Prostate gland (tissue), 2 donors: ENCODE results near the gene PFKP. TPM values are rescaled to one million over a fixed set of nuclear protein-coding genes. Genes with fewer than 3 reads are reported as not detected.
"Not testable (repeated sequence)": the region's sequence is repeated elsewhere in the genome, so short reads cannot be mapped to it uniquely, and the experiment has no call there.

Source experiments
- DNase-seq: peaks from one replicate; pipeline ENCODE4 v3.0.0-alpha.2; 2019; ENCODE audit warnings: low spot score
- H3K27ac ChIP-seq, 2 donors: fragments of 200-600 bp; sonication (generic); 2 replicates each; pipeline ENCODE4 v1.5.1; 2017 to 2019
- H3K27me3 ChIP-seq: fragments of 200-600 bp; sonication (generic); replicated peaks from 2 replicates; pipeline ENCODE4 v1.5.1; 2019; ENCODE audit not compliant: insufficient read depth
- H3K36me3 ChIP-seq, 2 donors: fragments of 200-600 bp; sonication (generic); 1 replicate in 1 of 2; 2 replicates in 1 of 2; pipeline versions ENCODE4 v1.5.1 to v1.8.1; 2017 to 2019
- H3K4me1 ChIP-seq: fragments of 200-600 bp; sonication (generic); replicated peaks from 2 replicates; pipeline ENCODE4 v1.5.1; 2019
- H3K4me3 ChIP-seq, 2 donors: fragments of 200-600 bp; sonication (generic); 2 replicates each; pipeline ENCODE4 v1.5.1; 2017 to 2019
- H3K9me3 ChIP-seq: fragments of 200-600 bp; sonication (generic); 2 replicates; pipeline ENCODE4 v1.5.1; 2017
- CTCF ChIP-seq, 4 experiments: fragments of 200-600 bp in 2 of 4; fragments of 450-650 bp in 2 of 4; sonication (generic) in 2 of 4; IDR thresholded peaks; 1 replicate in 3 of 4; 2 replicates in 1 of 4; pipeline ENCODE4 v1.5.1; 2016 to 2019; ENCODE audit warnings: antibody characterized with exemption in 4 of 4, mild to moderate bottlenecking in 2 of 4, moderate library complexity in 2 of 4
- POLR2A ChIP-seq: fragments of 450-650 bp; IDR thresholded peaks from one replicate; pipeline ENCODE4 v1.6.1; 2016; ENCODE audit warnings: antibody characterized with exemption, mild to moderate bottlenecking
- POLR2AphosphoS5 ChIP-seq: sonication (generic); formaldehyde crosslinking; IDR thresholded peaks from one replicate; pipeline ENCODE4 v1.6.1; 2017; ENCODE audit warnings: antibody characterized with exemption
- WGBS: methylation state at CpG from one replicate; pipeline ENCODE4 v1.1.5; 2018; 5-methylcytosine and 5-hydroxymethylcytosine counted together
- intact Hi-C: fragments of 100-400 bp; cut with DNase I; formaldehyde crosslinking; loops from one replicate; pipeline ENCODE4 v1.14.2; 2022
- total RNA-seq, 2 donors: library from RNA; depleted of rRNA; stranded (reverse); fragments of >200 nt; gene quantifications; one replicate each; pipeline ENCODE4 v1.1.0, GENCODE V29; 2016

Gene PFKP
- total RNA-seq, 2 donors from 2014 or later: 35.1 to 86.9 TPM

GRCh38 chr10:3104251-3104918, 37.0 kb downstream of the PFKP start:
- Histone ChIP-seq H3K4me3 (no peak overlapping the region), H3K27ac (no peak overlapping the region), H3K27me3 (no peaks in the 10 kb centered on the region), H3K36me3 (no peaks in the 10 kb centered on the region), H3K4me1 (peaks cover 11% of the 10 kb centered on the region), H3K9me3 (no peaks in the 10 kb centered on the region)
- WGBS: 80% methylated on average over 25 of the region's 28 CpGs
- intact Hi-C loops: no loop called here
- TF ChIP-seq POLR2AphosphoS5 (no peak), POLR2A (no peak), CTCF (IDR thresholded peaks at IDR 0.05) (no peak)
- no peak for DNase-seq

- DNase-seq: no peak
- TF ChIP-seq POLR2A (no peak), POLR2AphosphoS5 (no peak), CTCF (IDR thresholded peaks at IDR 0.05) (no peak)
- peaks cover 11% of the 10 kb centered on the region for H3K4me1 ChIP-seq
- WGBS: 89% methylated on average over 20 of the region's 20 CpGs
- H3K27me3 ChIP-seq: no peaks in the 10 kb centered on the region
- no peaks in the 10 kb centered on the region for H3K9me3 ChIP-seq
- intact Hi-C loops: no loop called here
- H3K36me3 ChIP-seq: no peaks in the 10 kb centered on the region
- no peak overlapping the region for H3K27ac ChIP-seq
- H3K4me3 ChIP-seq: no peak overlapping the region
These were observed 37.8 kb downstream of the PFKP start for GRCh38 chr10:3105166-3105565.

GRCh38 chr10:3105905-3106304, 38.6 kb downstream of the PFKP start:
- Histone ChIP-seq H3K27ac (no peak overlapping the region), H3K27me3 (no peaks in the 10 kb centered on the region), H3K4me3 (no peak overlapping the region), H3K9me3 (no peaks in the 10 kb centered on the region), H3K4me1 (peaks cover 11% of the 10 kb centered on the region), H3K36me3 (no peaks in the 10 kb centered on the region)
- intact Hi-C loops: no loop called here
- DNase-seq: no peak
- WGBS: 91% methylated on average over 20 of the region's 20 CpGs
- TF ChIP-seq POLR2A (no peak), CTCF (IDR thresholded peaks at IDR 0.05) (no peak), POLR2AphosphoS5 (no peak)

- DNase-seq, H3K27me3 ChIP-seq, H3K4me3 ChIP-seq, H3K27ac ChIP-seq, H3K9me3 ChIP-seq, intact Hi-C loops, H3K36me3 ChIP-seq: not testable (repeated sequence)
- peaks cover 11% of the 10 kb centered on the region for H3K4me1 ChIP-seq
- WGBS: 95% methylated on average over 6 of the region's 10 CpGs
These were observed 39.0 kb downstream of the PFKP start for GRCh38 chr10:3106328-3106727.

GRCh38 chr10:3106928-3107425, 39.6 kb downstream of the PFKP start:
- Histone ChIP-seq H3K9me3 (no peaks in the 10 kb centered on the region), H3K4me3 (no peak overlapping the region), H3K36me3 (no peaks in the 10 kb centered on the region), H3K27me3 (no peaks in the 10 kb centered on the region), H3K4me1 (peaks cover 11% of the 10 kb centered on the region), H3K27ac (peak overlapping the region; percentile 63 to 75)
- WGBS: 38% methylated on average over 4 of the region's 5 CpGs
- DNase-seq: no peak
- intact Hi-C loops: no loop called here
- TF ChIP-seq POLR2A: no peak
- no peak for TF ChIP-seq POLR2AphosphoS5
- TF ChIP-seq CTCF (IDR thresholded peaks at IDR 0.05): no peak
